GM21576 (cell line): Measurements from ENCODE around the gene FABP3.
"Not testable (repeated sequence)": the region's sequence is repeated elsewhere in the genome, so short reads cannot be mapped to it uniquely, and the experiment has no call there.

Source experiments
- ATAC-seq: cut with Tn5 transposase; IDR thresholded peaks from one replicate; pipeline ENCODE4 v1.9.1; 2021; ENCODE audit warnings: mild to moderate bottlenecking, moderate library complexity; ENCODE audit not compliant: unreplicated experiment

Gene FABP3

GRCh38 chr1:31399976-31400375, 27.1 kb upstream of the FABP3 start:
- ATAC-seq = no peak

- no peak for ATAC-seq
Measured at GRCh38 chr1:31398246-31398645, 25.4 kb upstream of the FABP3 start.

DNA sequence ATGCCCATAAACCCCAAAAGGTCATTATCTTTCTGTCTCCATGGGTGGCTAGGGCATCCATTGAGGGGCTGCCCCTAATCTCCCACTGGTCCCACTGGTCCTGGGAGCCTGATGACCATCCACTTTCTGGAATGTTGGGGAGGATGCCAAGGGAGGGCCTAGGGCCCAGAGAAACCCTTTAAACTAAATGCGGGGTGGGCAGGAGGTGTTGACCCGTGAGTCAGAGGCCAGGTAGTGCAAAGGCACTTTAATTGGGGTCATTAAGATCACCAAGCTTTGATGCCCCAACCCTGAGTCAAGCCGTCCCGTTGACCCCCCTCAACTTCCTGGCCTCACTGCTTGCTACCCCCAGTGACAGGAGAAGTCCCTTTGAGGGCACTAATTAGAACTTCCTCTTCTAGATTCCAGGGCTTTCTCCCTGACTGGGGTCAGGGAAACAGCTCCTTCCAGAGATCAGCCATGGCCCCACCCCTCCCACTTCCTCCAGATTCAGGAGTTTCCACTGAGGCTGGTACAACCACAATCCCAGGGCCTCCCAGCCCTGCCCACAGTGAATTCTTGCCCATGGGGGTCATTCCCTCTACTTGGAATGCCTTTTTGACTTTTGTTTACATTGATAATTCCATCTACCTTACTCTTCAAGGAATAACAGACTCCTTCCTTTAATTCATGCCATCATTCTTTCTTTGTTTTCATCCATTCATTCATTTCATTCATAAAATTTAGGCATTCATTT, 24.7 kb upstream of the FABP3 start:
- no peak for ATAC-seq

- ATAC-seq = no peak
Measured at GRCh38 chr1:31396633-31397351, 23.9 kb upstream of the FABP3 start.

- ATAC-seq = peak; percentile 75
Measured at GRCh38 chr1:31394584-31395193, 21.8 kb upstream of the FABP3 start.

GRCh38 chr1:31393463-31393862, 20.6 kb upstream of the FABP3 start:
- no peak for ATAC-seq

DNA sequence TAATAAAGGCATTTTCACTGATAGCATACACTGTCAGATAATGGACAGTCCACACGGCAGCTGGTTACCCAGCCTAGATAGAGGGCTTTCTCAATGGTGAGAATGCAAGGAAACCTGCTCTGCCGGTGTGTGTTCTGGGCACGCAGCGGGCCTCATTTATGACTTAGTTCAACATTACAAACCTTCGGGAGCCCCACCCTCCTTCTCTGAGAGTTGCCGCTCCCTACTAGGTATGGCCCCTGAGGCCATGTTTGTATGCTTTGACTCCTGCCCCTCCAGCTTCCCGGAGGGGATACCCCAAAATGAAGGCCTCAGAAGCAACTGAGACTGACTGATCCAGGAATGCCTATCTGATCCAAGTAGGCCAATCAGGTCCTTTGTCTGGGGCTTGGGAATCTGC, 17.2 kb upstream of the FABP3 start:
- ATAC-seq = no peak

DNA sequence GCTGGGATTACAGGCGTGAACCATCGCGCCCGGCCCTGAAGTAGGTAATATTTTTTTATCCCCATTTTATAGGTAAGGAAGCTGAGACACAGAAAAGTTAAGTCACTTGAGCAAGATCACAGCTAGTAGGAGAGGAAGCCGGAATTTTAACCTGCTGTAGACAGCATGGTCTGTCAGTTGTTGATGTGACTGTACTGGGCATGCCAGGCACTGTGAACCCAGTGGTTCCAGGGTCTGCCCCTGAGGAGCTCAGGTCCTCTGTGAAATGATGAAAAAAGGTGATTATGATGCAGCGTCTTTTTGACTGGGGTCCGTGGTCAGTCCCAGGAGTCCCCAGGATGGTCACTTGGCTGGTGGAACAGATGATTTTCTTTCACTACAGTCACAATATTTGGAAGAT, 16.7 kb upstream of the FABP3 start:
- ATAC-seq = no peak

DNA sequence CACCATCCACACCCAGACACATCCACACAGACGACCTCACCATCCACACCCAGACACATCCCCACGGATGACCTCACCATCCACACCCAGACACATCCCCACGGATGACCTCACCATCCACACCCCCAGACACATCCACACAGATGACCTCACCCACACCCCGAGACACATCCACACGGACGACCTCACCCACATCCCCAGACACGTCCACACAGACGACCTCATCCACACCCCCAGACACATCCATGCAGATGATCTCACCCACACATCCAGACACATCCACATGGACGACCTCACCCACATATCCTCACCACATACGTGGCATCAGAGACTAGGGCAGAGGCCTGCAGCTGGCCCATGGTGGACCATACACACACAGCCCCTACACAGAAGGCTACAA, 14.7 kb upstream of the FABP3 start:
- ATAC-seq = no peak

DNA sequence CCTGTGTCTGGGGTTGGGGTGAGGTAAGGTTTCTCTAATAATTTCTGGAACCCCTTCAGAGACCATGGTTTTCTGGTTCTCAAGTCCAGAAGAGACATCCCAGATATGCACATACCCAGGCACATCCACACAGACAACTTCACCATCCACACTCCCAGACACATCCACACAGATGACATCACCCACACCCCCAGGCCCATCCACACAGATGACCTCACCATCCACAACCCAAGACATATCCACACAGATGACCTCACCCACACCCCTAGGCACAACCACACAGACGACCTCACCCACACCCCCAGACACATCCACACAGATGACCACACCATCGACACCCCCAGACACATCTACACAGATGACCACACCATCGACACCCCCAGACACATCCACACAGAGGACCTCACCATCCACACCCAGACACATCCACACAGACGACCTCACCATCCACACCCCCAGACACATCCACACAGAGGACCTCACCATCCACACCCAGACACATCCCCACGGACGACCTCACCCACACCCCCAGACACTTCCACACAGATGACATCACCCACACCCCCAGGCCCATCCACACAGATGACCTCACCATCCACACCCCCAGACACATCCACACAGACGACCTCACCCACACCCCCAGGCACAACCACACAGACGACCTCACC, 13.8 kb upstream of the FABP3 start:
- ATAC-seq = not testable (repeated sequence)

- no peak for ATAC-seq
Measured at GRCh38 chr1:31383967-31384366, 11.1 kb upstream of the FABP3 start.

DNA sequence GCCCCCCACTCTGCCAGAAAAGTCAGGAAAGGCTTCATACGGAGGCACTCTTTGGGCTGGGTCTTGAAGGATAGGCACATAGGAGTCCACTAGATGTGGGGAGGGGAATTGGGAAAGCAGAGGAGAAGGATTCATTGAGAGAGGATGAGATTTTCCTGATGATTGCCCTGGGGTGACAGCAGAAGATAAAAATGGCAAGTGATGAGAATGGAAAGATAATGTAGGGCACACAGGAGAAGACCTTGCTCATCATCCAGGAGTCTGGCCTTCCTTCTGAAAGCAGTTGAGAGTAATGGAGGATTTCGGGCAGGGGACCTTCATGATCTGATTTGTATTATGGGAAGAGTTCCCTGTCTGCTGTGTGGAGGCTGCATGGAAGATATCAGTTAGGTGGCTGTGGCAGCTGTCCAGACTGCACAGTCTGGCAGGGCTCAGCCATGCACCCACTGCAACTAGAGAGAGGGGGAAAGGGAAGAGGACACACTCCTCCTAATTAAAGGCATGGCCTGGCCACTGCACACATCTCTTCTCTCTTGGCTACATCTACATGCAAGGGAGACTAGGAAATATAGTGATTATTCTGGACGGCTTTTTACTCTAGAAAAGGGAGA, 9.6 kb upstream of the FABP3 start:
- ATAC-seq = no peak

DNA sequence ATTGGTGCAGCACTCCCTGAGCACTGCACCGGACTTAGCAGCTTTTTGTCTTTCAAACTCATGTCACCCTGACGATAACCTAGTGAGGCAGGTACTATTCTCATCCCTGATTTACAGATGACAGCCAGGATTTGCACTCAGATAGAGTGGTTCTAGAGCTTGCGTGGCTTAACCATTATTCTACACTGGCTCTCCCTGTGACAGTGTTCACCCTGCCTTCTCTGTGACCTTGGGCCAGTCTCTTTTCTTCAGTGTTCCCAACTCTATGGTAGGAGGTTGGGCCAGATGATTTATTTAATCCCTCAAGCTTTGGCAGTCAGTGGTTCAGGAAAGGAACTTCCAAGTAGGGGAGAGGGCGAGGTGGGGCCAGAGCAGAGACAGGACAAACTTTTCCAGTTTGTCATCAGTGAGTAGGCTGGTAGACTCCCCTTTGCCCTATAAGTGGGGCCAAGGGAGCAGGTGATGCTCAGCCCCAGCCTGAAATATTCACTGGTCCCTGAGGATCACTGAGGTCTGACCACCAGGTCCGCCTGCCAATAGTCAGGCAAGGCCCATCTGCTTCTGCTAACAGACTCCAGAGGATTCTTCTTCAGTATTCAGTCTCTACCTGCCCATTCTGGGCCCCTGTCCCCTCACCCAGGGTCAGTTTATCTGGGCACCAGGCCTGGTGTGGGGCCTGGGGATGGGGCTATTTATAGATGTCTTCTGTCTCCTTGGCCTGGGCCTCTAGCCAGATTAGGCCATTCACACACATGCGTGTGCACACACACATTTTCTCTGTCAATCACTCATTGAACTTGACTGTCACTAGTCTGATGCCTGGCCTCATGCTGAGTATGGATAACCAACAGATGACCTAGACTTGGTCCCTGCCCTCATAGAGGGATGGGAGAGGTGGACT, 8.8 kb upstream of the FABP3 start:
- ATAC-seq = no peak

- ATAC-seq = no peak
Measured at GRCh38 chr1:31380181-31380580, 7.3 kb upstream of the FABP3 start.

DNA sequence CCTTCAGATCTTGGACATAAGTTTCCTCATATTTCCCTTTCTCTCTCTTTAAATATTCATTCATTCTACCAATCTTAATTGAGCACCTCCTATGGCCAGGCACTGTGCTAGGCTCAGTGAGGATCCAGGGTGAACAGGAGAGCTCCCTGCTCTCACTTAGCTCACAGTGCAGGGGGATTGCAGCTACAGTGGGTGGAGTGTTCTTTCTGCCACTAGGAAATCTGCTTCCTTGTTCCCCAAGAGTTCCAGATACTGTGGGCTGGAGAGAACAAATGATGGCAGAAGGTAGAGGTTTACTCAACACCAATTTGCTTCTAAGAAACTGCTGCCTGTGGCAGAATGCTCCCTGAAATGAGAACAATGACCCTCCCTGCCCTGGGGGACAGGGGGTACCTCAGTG, 5.1 kb upstream of the FABP3 start:
- ATAC-seq = no peak

DNA sequence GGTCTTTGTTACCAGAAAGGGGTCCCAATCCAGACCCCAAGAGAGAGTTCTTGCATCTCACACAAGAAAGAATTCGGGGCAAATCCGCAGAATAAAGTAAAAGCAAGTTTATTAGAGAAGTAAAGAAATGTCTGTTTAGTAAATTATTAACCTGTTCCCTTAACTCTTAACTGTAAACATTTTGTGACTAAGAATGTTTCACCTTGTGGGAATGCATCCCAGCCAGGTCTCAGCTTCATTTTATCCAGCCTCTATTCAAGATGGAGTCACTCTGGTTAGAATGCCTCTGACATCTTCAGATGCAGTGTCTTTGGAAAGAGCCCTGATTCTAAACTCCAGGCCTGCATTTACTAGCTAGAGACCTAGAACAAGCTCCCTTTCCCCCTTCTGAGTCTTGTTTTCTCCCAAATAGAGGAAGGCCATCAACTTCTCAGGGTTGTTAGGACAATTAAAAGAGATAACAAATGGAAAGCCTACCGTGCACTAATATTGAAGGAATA, 4.5 kb upstream of the FABP3 start:
- ATAC-seq = no peak

DNA sequence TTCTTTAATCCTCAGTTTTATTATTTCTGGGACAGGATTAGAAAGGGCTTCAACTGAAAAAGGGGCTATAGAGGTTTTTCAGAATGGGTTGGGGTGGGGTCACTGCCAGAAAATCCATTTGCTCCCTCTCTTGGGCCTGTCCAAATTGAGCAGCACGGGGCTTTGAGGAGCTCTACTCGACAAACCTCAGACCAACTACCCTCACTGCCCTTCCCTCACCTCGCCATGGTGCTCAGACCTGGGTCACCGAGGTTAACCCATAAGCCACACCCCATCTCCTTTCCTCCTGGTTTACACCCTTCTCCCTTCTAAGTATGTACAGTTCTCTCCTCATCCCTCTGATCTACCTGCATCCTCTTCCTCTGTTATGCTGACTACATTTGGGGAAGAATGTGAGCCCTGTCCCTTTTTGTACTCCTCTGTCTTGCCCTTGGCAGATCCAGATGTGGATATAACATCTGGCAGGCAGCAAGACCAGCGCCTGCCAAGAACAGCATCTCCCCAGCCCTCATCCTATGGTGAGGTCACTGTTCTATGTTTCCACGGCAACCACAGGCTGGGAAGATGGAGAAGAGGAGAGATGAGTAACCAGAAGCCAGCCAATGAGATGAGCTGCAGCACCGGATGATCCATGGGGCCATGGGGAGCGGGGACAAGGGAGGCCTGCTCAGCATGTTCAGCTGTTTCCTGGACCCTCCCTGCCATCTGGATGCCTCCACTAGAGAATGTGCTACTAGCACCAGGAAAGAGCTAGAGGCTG, 3.7 kb upstream of the FABP3 start:
- no peak for ATAC-seq

DNA sequence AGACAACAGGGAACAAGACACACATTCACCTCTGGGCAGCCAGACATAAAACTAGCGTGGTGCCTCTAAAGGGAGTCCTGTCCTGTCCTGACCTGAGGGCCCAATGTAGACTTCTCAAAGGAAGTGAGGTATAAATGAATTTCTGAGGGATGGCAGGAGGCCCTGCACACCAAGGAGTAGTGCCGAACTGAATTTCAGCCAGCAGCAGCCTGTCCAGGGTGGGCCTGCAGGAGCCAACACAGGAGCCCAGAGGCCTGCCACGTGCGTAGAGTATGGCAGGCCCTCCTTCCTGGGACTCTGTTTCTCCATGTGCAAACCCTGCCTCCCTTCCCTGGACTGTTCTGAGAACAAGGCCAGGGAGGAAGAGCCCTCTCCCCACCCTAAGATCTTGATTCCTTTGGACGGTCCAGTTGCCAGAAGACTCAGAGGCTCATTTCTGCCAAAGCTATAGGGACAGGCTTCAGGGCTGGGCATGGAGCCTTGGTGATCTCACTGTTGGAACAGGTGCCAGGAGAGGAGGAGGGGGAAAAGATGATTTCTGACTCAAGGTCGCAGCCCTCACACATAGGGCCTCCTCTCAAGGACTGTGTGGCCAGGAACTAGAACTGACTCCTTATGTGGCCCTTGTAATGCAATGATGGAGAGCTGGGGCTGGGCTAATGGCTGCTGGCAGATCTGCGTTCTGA, 1.8 kb upstream of the FABP3 start:
- ATAC-seq = no peak
